ENCODE measurements around the gene CTNNA3.

The CTNNA3 gene

GRCh38 chr10:67173787-67174186, 522.2 kb downstream of the CTNNA3 start:
- peaks cover 0 to 3% of the 10 kb centered on the region in 2 donors for H3K9me3 ChIP-seq (ENCODE audit: control insufficient read depth in 1 of 2, low read length in 2 of 2)
- no peak overlapping the region for H3K9ac ChIP-seq (ENCODE audit: low read depth in 1 of 2, low read length in 2 of 2)
- no peaks in the 10 kb centered on the region for H3K27me3 ChIP-seq (ENCODE audit: control insufficient read depth in 1 of 2, insufficient read depth in 2 of 2, low read length in 2 of 2)
- H3K4me1 ChIP-seq (ENCODE audit: control insufficient read depth in 1 of 2, insufficient read depth in 2 of 2, low read length in 2 of 2), result no peaks in the 10 kb centered on the region
- no peaks in the 10 kb centered on the region for H3K36me3 ChIP-seq (ENCODE audit: control insufficient read depth in 1 of 2, insufficient read depth in 2 of 2, low read length in 2 of 2)
- H3K27ac ChIP-seq (ENCODE audit: low read depth, low read length), result no peak overlapping the region
- no peak overlapping the region for H3K4me3 ChIP-seq (ENCODE audit: low read depth in 1 of 2, low read length in 2 of 2)

- H3K9me3 ChIP-seq (ENCODE audit: control insufficient read depth in 1 of 2, low read length in 2 of 2), result peaks cover 0 to 3% of the 10 kb centered on the region in 2 donors
- no peaks in the 10 kb centered on the region for H3K36me3 ChIP-seq (ENCODE audit: control insufficient read depth in 1 of 2, insufficient read depth in 2 of 2, low read length in 2 of 2)
- H3K4me3 ChIP-seq (ENCODE audit: low read depth in 1 of 2, low read length in 2 of 2), result no peak overlapping the region
- no peak overlapping the region for H3K27ac ChIP-seq (ENCODE audit: low read depth, low read length)
- no peaks in the 10 kb centered on the region for H3K4me1 ChIP-seq (ENCODE audit: control insufficient read depth in 1 of 2, insufficient read depth in 2 of 2, low read length in 2 of 2)
- H3K9ac ChIP-seq (ENCODE audit: low read depth in 1 of 2, low read length in 2 of 2), result no peak overlapping the region
- H3K27me3 ChIP-seq (ENCODE audit: control insufficient read depth in 1 of 2, insufficient read depth in 2 of 2, low read length in 2 of 2), result no peaks in the 10 kb centered on the region
These were observed 524.0 kb downstream of the CTNNA3 start for GRCh38 chr10:67171970-67172369.

DNA sequence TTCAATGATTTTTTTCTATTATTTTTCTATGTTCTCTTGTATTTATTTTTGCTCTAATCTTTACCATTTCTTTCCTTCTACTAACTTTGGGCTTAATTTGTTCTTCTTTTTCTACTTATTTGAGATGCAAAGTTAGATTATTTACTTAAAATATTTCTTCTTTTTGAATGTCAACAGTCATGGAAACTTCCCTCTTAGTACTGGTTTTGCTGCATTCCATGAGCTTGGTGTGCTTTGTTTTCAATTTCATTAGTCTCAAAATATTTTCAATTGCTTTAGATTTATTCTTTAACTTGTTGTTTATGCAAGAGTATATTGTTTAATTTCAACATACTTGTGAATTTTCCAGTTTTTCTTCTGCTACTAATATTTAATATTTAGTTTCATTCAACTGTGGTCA, 539.8 kb downstream of the CTNNA3 start:
- Histone ChIP-seq H3K4me1 (ENCODE audit: control insufficient read depth in 1 of 2, insufficient read depth in 2 of 2, low read length in 2 of 2) (no peaks in the 10 kb centered on the region), H3K9ac (ENCODE audit: low read depth in 1 of 2, low read length in 2 of 2) (no peak overlapping the region), H3K9me3 (ENCODE audit: control insufficient read depth in 1 of 2, low read length in 2 of 2) (no peaks in the 10 kb centered on the region), H3K4me3 (ENCODE audit: low read depth in 1 of 2, low read length in 2 of 2) (no peak overlapping the region), H3K36me3 (ENCODE audit: control insufficient read depth in 1 of 2, insufficient read depth in 2 of 2, low read length in 2 of 2) (no peaks in the 10 kb centered on the region), H3K27me3 (ENCODE audit: control insufficient read depth in 1 of 2, insufficient read depth in 2 of 2, low read length in 2 of 2) (no peaks in the 10 kb centered on the region), H3K27ac (ENCODE audit: low read depth, low read length) (no peak overlapping the region)

DNA sequence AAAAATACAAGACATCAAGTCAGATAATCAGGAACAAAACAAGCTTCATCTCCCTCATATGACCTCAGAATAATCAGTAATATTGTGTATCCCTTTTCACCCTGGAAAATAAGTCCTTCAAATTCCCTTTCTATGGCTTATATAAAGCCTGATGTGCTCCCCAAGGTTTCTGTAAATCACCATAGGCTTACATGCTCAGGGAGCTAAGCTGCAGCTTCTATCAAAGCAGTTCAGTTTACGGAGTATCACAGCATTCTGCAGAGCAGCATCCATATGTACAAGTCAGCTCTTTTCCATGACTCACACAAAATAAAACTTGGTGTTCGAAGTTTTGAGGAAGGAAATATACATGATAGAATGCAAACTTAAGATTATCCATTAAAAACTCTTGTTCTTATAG, 544.5 kb downstream of the CTNNA3 start:
- H3K27ac ChIP-seq (ENCODE audit: low read depth, low read length), result no peak overlapping the region
- no peaks in the 10 kb centered on the region for H3K4me1 ChIP-seq (ENCODE audit: control insufficient read depth in 1 of 2, insufficient read depth in 2 of 2, low read length in 2 of 2)
- no peak overlapping the region for H3K4me3 ChIP-seq (ENCODE audit: low read depth in 1 of 2, low read length in 2 of 2)
- no peaks in the 10 kb centered on the region for H3K36me3 ChIP-seq (ENCODE audit: control insufficient read depth in 1 of 2, insufficient read depth in 2 of 2, low read length in 2 of 2)
- no peak overlapping the region for H3K9ac ChIP-seq (ENCODE audit: low read depth in 1 of 2, low read length in 2 of 2)
- H3K9me3 ChIP-seq (ENCODE audit: control insufficient read depth in 1 of 2, low read length in 2 of 2), result no peaks in the 10 kb centered on the region
- H3K27me3 ChIP-seq (ENCODE audit: control insufficient read depth in 1 of 2, insufficient read depth in 2 of 2, low read length in 2 of 2), result no peaks in the 10 kb centered on the region

GRCh38 chr10:67144530-67144929, 551.5 kb downstream of the CTNNA3 start:
- H3K9ac ChIP-seq (ENCODE audit: low read depth in 1 of 2, low read length in 2 of 2), result no peak overlapping the region
- H3K4me1 ChIP-seq (ENCODE audit: control insufficient read depth in 1 of 2, insufficient read depth in 2 of 2, low read length in 2 of 2), result no peaks in the 10 kb centered on the region
- no peak overlapping the region for H3K4me3 ChIP-seq (ENCODE audit: low read depth in 1 of 2, low read length in 2 of 2)
- no peak overlapping the region for H3K27ac ChIP-seq (ENCODE audit: low read depth, low read length)
- H3K9me3 ChIP-seq (ENCODE audit: control insufficient read depth in 1 of 2, low read length in 2 of 2), result no peaks in the 10 kb centered on the region
- H3K27me3 ChIP-seq (ENCODE audit: control insufficient read depth in 1 of 2, insufficient read depth in 2 of 2, low read length in 2 of 2), result no peaks in the 10 kb centered on the region
- no peaks in the 10 kb centered on the region for H3K36me3 ChIP-seq (ENCODE audit: control insufficient read depth in 1 of 2, insufficient read depth in 2 of 2, low read length in 2 of 2)

DNA sequence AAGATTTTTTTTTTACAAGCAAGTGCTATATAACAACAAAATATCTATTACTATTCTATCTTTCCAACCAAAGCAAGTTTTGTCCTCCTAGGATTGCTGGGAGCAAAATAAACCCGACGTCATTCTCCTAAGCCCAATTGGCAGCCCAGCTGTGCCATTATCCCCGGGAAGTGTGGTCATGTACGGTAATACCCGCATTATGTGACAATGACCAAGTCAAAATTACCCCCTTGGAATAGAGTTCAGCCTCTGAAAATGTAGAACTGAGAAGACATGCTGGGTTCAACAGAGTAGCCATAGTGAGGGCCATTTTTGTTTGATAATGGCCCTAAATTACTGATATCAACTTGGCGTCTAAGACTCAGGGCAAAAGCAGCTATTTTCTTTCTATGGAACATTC, 554.7 kb downstream of the CTNNA3 start:
- Histone ChIP-seq H3K27ac (ENCODE audit: low read depth, low read length) (no peak overlapping the region), H3K27me3 (ENCODE audit: control insufficient read depth in 1 of 2, insufficient read depth in 2 of 2, low read length in 2 of 2) (no peaks in the 10 kb centered on the region), H3K4me1 (ENCODE audit: control insufficient read depth in 1 of 2, insufficient read depth in 2 of 2, low read length in 2 of 2) (no peaks in the 10 kb centered on the region), H3K9ac (ENCODE audit: low read depth in 1 of 2, low read length in 2 of 2) (no peak overlapping the region), H3K36me3 (ENCODE audit: control insufficient read depth in 1 of 2, insufficient read depth in 2 of 2, low read length in 2 of 2) (no peaks in the 10 kb centered on the region), H3K4me3 (ENCODE audit: low read depth in 1 of 2, low read length in 2 of 2) (no peak overlapping the region), H3K9me3 (ENCODE audit: control insufficient read depth in 1 of 2, low read length in 2 of 2) (no peaks in the 10 kb centered on the region)

GRCh38 chr10:67140641-67141040, 555.4 kb downstream of the CTNNA3 start:
- no peak overlapping the region for H3K27ac ChIP-seq (ENCODE audit: low read depth, low read length)
- no peak overlapping the region for H3K4me3 ChIP-seq (ENCODE audit: low read depth in 1 of 2, low read length in 2 of 2)
- H3K4me1 ChIP-seq (ENCODE audit: control insufficient read depth in 1 of 2, insufficient read depth in 2 of 2, low read length in 2 of 2), result no peaks in the 10 kb centered on the region
- no peak overlapping the region for H3K9ac ChIP-seq (ENCODE audit: low read depth in 1 of 2, low read length in 2 of 2)
- no peaks in the 10 kb centered on the region for H3K9me3 ChIP-seq (ENCODE audit: control insufficient read depth in 1 of 2, low read length in 2 of 2)
- no peaks in the 10 kb centered on the region for H3K36me3 ChIP-seq (ENCODE audit: control insufficient read depth in 1 of 2, insufficient read depth in 2 of 2, low read length in 2 of 2)
- no peaks in the 10 kb centered on the region for H3K27me3 ChIP-seq (ENCODE audit: control insufficient read depth in 1 of 2, insufficient read depth in 2 of 2, low read length in 2 of 2)

DNA sequence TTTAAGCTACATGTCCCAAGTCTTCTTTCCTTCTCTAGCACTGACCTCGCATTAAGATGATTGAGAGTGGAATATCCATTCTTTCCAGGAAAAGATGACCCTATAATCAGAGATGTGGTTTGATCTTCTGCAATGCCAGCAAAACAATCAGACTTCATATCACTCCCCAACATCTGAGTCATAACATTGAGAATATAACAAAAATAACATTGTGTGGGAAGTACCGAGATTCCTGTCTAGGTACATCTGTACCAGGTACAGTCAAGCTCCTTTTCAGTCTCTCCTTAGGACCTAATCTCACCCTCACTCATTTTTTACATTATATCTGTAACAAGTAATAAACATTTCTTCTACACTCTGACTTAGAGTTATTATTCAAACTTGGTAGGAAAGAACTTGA, 568.6 kb downstream of the CTNNA3 start:
- H3K27ac ChIP-seq (ENCODE audit: low read depth, low read length), result no peak overlapping the region
- no peaks in the 10 kb centered on the region for H3K27me3 ChIP-seq (ENCODE audit: control insufficient read depth in 1 of 2, insufficient read depth in 2 of 2, low read length in 2 of 2)
- no peaks in the 10 kb centered on the region for H3K4me1 ChIP-seq (ENCODE audit: control insufficient read depth in 1 of 2, insufficient read depth in 2 of 2, low read length in 2 of 2)
- no peak overlapping the region for H3K9ac ChIP-seq (ENCODE audit: low read depth in 1 of 2, low read length in 2 of 2)
- no peak overlapping the region for H3K4me3 ChIP-seq (ENCODE audit: low read depth in 1 of 2, low read length in 2 of 2)
- H3K36me3 ChIP-seq (ENCODE audit: control insufficient read depth in 1 of 2, insufficient read depth in 2 of 2, low read length in 2 of 2), result no peaks in the 10 kb centered on the region
- no peaks in the 10 kb centered on the region for H3K9me3 ChIP-seq (ENCODE audit: control insufficient read depth in 1 of 2, low read length in 2 of 2)

DNA sequence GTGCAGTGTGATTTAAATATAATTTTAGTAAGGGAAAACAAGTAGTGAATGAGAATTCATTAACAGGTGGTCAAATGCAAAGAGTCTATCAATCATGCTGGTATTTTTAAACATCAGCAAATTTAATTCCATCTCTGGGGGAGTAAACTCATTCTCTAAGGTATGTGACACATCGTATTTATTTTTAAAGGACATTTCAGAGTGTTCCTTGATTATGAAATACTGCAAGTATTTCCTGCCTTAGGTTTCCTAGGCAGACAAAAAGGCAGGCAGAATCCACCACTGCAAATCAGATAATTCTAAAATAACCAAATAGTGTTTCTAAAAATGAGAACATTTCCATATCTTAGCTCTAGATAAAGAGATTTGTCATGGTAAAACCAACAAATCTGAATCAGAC, 576.3 kb downstream of the CTNNA3 start:
- H3K9me3 ChIP-seq (ENCODE audit: control insufficient read depth in 1 of 2, low read length in 2 of 2), result no peaks in the 10 kb centered on the region
- H3K27me3 ChIP-seq (ENCODE audit: control insufficient read depth in 1 of 2, insufficient read depth in 2 of 2, low read length in 2 of 2), result no peaks in the 10 kb centered on the region
- H3K27ac ChIP-seq (ENCODE audit: low read depth, low read length), result no peak overlapping the region
- H3K4me3 ChIP-seq (ENCODE audit: low read depth in 1 of 2, low read length in 2 of 2), result no peak overlapping the region
- no peak overlapping the region for H3K9ac ChIP-seq (ENCODE audit: low read depth in 1 of 2, low read length in 2 of 2)
- no peaks in the 10 kb centered on the region for H3K36me3 ChIP-seq (ENCODE audit: control insufficient read depth in 1 of 2, insufficient read depth in 2 of 2, low read length in 2 of 2)
- H3K4me1 ChIP-seq (ENCODE audit: control insufficient read depth in 1 of 2, insufficient read depth in 2 of 2, low read length in 2 of 2), result no peaks in the 10 kb centered on the region

DNA sequence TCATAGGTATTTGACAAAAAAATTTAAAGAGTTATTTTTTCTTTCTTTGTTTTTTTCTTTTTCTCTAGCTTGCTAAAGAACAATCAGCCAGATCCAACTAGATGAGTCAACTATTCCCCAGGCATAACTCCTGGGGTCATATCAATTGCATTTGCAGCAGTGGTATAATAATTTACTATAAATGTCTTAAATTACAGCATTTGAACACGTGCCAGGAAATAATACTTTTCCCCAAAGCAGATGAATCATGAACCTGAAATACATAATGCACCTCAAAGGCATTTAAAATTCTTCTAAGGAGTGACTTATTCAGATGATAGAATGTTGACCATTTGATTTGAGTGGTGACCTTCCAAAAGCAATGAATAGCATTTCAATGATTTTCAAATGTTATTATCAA, 580.0 kb downstream of the CTNNA3 start:
- Histone ChIP-seq H3K4me1 (ENCODE audit: control insufficient read depth in 1 of 2, insufficient read depth in 2 of 2, low read length in 2 of 2) (no peaks in the 10 kb centered on the region), H3K9me3 (ENCODE audit: control insufficient read depth in 1 of 2, low read length in 2 of 2) (no peaks in the 10 kb centered on the region), H3K27me3 (ENCODE audit: control insufficient read depth in 1 of 2, insufficient read depth in 2 of 2, low read length in 2 of 2) (no peaks in the 10 kb centered on the region), H3K27ac (ENCODE audit: low read depth, low read length) (no peak overlapping the region), H3K4me3 (ENCODE audit: low read depth in 1 of 2, low read length in 2 of 2) (no peak overlapping the region), H3K36me3 (ENCODE audit: control insufficient read depth in 1 of 2, insufficient read depth in 2 of 2, low read length in 2 of 2) (no peaks in the 10 kb centered on the region), H3K9ac (ENCODE audit: low read depth in 1 of 2, low read length in 2 of 2) (no peak overlapping the region)

GRCh38 chr10:67114945-67115344, 581.0 kb downstream of the CTNNA3 start:
- no peak overlapping the region for H3K4me3 ChIP-seq (ENCODE audit: low read depth in 1 of 2, low read length in 2 of 2)
- H3K9ac ChIP-seq (ENCODE audit: low read depth in 1 of 2, low read length in 2 of 2), result no peak overlapping the region
- no peaks in the 10 kb centered on the region for H3K4me1 ChIP-seq (ENCODE audit: control insufficient read depth in 1 of 2, insufficient read depth in 2 of 2, low read length in 2 of 2)
- H3K27ac ChIP-seq (ENCODE audit: low read depth, low read length), result no peak overlapping the region
- H3K27me3 ChIP-seq (ENCODE audit: control insufficient read depth in 1 of 2, insufficient read depth in 2 of 2, low read length in 2 of 2), result no peaks in the 10 kb centered on the region
- no peaks in the 10 kb centered on the region for H3K9me3 ChIP-seq (ENCODE audit: control insufficient read depth in 1 of 2, low read length in 2 of 2)
- H3K36me3 ChIP-seq (ENCODE audit: control insufficient read depth in 1 of 2, insufficient read depth in 2 of 2, low read length in 2 of 2), result no peaks in the 10 kb centered on the region

Data from duodenal mucosa (tissue), 2 donors.